NCI-H526 treated with DMSO at 0.1 percent for 48 hours (cell line): ENCODE data around the gene ZNF813.
A peak's percentile ranks its signal among the peaks of the same experiment; 100 is the strongest.
"Not testable (repeated sequence)": the region's sequence is repeated elsewhere in the genome, so short reads cannot be mapped to it uniquely, and the experiment has no call there.

Source experiments
- DNase-seq: peaks from one replicate; lab custom pipeline; 2025; lab: John Stamatoyannopoulos, UW

ZNF813 gene

DNA sequence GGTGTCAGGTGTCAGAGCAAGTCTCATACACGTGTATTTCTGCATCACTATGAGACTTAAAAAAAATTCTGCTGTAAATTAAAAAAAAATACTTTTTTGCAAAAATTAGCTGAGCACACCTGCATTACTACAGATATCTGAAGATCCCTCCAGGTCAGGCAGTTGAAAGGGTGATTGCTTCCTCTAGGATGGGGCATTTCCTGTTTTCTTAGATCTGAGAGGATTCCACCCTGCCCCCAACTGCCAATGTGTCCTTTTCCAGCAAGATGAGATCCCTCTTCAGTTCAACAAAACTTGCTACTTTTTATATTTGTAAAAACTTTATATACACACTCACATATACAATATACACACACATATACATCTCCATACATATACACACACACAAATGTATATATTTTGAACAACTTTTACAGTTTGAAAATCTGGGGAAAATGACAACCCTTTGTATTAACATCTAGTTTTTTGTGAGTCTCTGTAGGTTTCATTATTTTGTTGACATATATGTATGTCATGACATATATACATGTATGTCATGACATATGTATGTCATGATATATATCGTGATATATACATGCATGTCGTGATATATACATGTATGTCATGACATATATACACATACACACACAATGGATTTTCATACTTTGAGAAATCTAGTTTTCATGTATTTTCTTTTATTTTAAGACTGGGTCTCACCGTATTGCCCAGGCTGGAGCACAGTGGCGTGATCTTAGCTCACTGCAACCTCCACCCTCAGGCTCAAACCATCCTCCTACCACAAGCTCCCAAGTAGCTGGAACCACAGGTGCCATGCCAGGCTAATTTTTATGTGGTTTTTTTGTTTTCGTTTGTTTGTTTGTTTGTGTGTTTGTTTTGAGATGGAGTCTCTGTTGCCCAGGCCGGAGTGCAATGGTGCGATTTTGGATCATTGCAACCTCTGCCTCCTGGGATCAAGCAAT, 17.8 kb downstream of the ZNF813 start:
- no peak for DNase-seq

GRCh38 chr19:53492153-53492552, 24.6 kb downstream of the ZNF813 start:
- DNase-seq, result no peak

- not testable (repeated sequence) for DNase-seq
These were observed 29.9 kb downstream of the ZNF813 start for GRCh38 chr19:53497311-53498023.

DNA sequence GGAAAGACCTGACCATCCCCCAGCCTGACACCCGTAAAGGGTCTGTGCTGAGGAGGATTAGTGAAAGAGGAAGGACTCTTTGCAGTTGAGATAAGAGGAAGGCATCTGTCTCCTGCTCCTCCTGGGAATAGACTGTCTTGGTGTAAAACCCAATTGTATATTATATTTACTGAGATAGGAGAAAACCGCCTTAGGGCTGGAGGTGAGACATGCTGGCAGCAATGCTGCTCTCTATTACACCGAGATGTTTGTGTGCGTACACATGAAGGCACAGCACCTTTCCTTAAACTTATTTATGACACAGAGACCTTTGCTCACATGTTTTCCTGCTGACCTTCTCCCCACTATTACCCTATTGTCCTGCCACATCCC, 30.5 kb downstream of the ZNF813 start:
- not testable (repeated sequence) for DNase-seq

DNA sequence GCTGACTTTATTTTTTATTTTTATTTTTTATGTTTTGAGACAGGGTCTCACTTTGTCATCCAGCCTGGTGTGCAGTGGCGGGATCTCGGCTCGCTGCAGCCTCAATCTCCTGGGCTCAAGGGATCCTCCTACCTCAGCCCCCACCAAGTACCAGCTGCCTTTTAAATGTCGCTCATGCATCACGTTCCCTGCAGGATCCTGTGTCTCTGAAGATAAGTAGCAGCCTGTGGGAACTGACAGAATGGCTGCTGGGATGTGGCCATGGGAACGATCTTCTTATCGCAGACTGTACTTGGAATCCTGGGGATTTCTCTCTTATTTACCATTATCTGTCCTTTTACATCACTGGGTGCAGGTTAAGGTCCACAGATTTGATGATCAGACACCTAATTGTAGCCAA, 35.6 kb downstream of the ZNF813 start:
- DNase-seq, result not testable (repeated sequence)

DNA sequence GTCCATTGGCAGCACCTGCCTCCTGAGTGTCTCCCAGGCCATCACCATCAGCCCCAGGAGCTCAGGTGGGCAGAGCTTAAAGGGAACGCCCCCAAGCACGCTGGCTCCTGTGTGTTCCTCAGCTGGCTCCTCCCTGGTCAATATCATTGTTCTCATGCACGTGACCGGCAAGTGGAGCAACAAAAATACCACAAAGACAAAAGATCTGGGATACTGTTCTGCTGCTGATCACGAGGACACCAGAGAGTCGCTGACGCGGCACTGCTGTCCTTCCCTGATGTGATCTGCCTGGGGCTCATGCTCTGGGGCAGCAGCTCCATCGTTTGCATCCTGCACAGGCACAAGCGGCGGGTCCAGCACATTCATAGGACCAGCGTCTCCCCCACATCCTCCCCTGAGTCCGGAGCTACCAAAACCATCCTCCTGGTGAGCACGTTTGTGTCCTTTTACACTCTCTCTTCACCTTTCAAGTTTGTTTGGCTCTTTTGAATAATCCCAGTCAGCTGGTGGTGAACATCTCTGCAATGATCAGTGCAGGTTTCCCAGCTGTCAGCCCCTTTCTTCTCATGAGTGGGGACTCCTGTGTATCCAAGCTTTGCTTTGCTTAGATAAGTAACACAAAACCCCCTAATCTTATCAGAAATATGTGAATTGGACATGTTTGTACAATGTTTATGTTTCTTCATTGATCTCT, 36.3 kb downstream of the ZNF813 start:
- not testable (repeated sequence) for DNase-seq

- DNase-seq, result peak; percentile 23
These were observed 36.8 kb downstream of the ZNF813 start for GRCh38 chr19:53504365-53504703.

- no peak for DNase-seq
These were observed 37.4 kb downstream of the ZNF813 start for GRCh38 chr19:53504885-53505284.

DNA sequence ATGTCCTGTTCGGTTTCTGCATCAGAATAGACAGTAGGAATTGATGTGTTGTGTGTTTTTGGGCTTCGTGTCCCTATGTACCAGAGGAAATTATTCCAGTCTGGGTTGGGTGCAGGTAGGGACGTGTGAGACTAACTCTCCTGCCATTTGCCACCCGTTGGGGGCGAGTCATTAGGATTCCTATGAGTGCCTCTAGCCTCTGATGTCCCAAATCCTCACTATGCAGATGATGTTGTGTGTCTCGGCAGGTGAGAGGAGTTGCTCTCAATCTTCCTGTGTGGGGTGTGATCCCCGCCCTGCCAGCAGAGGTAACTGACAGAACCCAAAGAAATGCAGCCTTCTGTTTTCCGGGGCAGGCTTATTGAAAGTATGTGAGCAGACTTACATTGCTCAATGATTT, 39.2 kb downstream of the ZNF813 start:
- DNase-seq, result no peak

DNA sequence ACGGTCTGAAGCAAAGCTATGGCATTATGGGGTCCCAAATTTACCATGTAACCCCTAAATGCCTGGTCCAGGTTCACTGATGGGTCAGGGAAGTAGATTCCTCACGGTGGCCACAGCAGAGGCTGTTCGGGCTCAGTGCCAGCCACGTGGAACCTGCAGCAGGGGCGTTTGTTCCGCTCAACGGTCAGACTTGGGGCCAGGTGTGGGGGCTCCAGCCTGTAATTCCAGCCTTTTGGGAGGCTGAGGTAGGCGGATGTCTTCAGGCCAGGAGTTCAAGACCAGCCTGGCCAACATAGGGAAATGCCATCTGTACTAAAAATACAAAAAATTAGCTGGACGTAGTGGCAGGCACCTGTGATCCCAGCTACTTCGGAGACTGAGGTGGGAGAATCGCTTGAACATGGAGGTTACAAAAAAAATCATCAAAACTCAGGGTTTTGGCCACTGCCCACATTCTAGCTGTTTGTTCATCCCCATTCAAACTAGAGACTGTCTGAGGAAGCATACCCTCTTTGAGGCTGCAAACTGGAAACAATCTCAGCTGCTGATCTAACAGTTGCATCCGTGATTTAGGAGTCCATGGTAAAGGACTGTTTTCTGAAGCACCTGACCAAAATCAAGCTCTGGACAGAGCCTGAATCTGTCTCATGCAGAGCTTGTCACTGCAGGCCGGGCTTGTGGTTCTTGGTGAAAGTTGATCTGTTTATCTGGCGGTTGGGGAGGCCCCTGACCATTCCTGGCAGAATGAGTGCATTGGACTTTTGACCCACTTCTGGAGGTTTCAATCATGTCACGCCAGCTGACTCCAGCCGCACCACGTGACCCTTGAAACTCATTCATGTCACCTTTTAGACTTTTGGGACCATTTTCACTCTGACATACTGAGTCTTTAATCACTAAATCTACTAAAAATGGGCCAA, 40.2 kb downstream of the ZNF813 start:
- no peak for DNase-seq

GRCh38 chr19:53509443-53509842, 41.9 kb downstream of the ZNF813 start:
- no peak for DNase-seq

DNA sequence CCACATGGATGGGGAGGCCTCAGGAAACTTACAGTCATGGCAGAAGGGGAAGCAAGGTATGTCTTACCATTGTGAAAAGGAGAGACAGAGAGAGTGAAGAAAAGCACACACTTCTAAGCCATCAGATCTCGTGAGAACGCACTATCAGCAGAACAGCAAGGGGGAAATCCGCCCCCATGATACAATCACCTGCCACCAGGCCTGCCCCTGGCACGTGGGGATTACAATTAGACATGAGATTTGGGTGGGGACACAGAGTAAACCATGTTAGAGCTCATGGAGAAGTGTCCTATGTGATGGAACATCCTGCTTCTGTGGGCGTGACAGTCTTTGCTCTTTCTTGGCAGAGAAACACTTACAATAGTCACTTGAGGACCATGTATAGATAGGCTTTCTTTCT, 42.3 kb downstream of the ZNF813 start:
- DNase-seq, result no peak

DNA sequence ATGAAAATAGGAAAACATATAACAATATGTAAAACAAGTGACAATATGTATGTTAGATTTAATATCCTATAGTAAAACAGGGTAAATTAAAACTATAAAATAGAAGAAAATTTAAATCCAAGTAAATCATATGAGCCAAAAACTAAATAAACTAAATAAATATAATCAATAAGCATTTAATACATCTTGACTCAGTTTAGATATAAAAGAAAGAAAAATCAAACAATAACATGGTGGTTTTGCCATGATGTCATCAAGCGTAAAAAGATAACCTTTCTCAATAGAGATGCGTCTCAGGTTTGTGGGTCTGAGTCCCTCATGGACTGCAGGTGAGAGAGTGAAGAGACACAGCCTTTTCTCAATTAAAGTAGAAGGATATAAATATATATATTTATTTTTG, 43.8 kb downstream of the ZNF813 start:
- DNase-seq, result no peak

- peak; percentile 64 for DNase-seq
These were observed 44.4 kb downstream of the ZNF813 start for GRCh38 chr19:53511933-53512374.

GRCh38 chr19:53515047-53515446, 47.5 kb downstream of the ZNF813 start:
- not testable (repeated sequence) for DNase-seq

- no peak for DNase-seq
These were observed 49.7 kb downstream of the ZNF813 start for GRCh38 chr19:53517114-53517741.

DNA sequence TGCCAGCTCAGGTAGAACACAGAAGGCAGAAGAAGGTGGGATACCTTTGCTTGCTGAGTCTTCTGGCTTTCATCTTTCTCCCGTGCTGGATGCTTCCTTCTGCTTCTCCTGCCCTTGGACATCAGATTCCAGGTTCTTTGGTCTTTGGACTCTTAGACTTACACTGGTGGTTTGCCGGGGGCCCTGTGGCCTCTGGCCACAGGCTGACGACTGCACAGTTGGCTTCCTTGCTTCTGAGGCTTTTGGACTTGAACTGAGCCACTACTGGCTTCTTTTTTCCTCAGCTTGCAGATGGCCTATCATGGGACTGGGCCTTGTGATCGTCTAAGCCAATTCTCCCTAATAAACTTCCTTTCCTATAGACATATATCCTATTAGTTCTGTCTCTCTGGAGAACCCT, 50.6 kb downstream of the ZNF813 start:
- DNase-seq, result no peak

GRCh38 chr19:53518716-53519115, 51.2 kb downstream of the ZNF813 start:
- no peak for DNase-seq

DNA sequence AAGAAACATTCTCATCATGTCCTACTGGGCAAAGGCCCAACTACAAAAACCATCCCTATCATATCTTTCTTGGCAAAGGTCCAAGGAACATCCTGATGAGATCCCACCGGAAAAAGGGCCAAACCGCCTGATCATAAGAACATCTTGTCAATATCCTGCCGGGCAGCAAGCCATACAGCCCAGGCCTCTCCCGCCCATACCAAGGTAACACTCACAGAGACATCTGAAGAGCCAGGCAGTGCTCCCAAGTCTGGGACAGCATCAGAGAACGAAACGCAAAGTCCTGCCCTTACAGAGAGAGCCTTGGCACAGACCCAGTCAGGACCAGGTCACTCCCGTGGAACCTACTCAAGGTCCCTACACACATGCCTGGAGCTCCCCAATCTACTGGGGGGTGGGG, 51.9 kb downstream of the ZNF813 start:
- DNase-seq, result no peak

- DNase-seq, result no peak
These were observed 52.6 kb downstream of the ZNF813 start for GRCh38 chr19:53520163-53520546.
